Kidney epithelial cell (primary cell): ENCODE data around the gene ALKBH1. TPM values are rescaled to one million over a fixed set of nuclear protein-coding genes. Genes with fewer than 3 reads are reported as not detected.

Source experiments
- DNase-seq: peaks from one replicate; pipeline ENCODE4 v3.0.0-alpha.2; 2010; ENCODE audit warnings: low read depth
- H3K27me3 ChIP-seq: 2 replicates; pipeline ENCODE4 v1.6.0; 2011; ENCODE audit warnings: low read length; ENCODE audit not compliant: control insufficient read depth, insufficient read depth
- H3K36me3 ChIP-seq: 2 replicates; pipeline ENCODE4 v1.5.1; 2011; ENCODE audit warnings: low read length; ENCODE audit not compliant: control insufficient read depth, insufficient read depth
- H3K4me3 ChIP-seq: 2 replicates; pipeline ENCODE4 v1.5.1; 2011; ENCODE audit warnings: low read depth, mild to moderate bottlenecking, control low read depth, low read length
- total RNA-seq: library from RNA; depleted of rRNA; stranded (reverse); fragments of >200 nt; gene quantifications from 2 replicates; pipeline ENCODE4 v1.2.3, GENCODE V29; 2015
- TF ChIP-seq, protein P1 (sequence below): IDR thresholded peaks from 2 replicates; pipeline ENCODE4 v1.5.1; 2011; ENCODE audit warnings: mild to moderate bottlenecking, moderate library complexity, low read length, control low read depth, inconsistent platforms; ENCODE audit not compliant: insufficient read depth, poor library complexity, severe bottlenecking

The ALKBH1 gene
- total RNA-seq, 1 donor from 2014 or later = 12.9 TPM

DNA sequence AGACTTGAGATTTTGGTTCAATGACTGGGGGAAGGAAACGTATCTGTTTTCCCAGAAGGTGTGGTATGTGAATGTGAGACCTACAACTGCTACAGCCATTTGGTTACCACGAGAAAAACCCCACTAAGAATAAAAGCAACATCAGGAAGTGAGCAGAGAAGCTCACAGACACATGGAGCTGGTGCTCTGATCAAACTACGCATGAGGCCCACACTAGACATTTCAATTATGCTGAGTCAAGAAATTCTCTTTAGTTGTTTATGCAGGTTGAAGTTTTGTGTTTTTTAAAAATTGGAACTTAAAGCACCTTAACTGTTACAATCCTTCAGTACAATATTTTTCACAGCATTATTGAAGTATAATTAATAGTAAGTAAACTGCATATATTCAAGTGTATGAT lies 82.5 kb downstream of the ALKBH1 start:
- H3K4me3 ChIP-seq = no peak overlapping the region
- no peak for DNase-seq
- H3K27me3 ChIP-seq = no peaks in the 10 kb centered on the region
- TF ChIP-seq, protein P1, sequence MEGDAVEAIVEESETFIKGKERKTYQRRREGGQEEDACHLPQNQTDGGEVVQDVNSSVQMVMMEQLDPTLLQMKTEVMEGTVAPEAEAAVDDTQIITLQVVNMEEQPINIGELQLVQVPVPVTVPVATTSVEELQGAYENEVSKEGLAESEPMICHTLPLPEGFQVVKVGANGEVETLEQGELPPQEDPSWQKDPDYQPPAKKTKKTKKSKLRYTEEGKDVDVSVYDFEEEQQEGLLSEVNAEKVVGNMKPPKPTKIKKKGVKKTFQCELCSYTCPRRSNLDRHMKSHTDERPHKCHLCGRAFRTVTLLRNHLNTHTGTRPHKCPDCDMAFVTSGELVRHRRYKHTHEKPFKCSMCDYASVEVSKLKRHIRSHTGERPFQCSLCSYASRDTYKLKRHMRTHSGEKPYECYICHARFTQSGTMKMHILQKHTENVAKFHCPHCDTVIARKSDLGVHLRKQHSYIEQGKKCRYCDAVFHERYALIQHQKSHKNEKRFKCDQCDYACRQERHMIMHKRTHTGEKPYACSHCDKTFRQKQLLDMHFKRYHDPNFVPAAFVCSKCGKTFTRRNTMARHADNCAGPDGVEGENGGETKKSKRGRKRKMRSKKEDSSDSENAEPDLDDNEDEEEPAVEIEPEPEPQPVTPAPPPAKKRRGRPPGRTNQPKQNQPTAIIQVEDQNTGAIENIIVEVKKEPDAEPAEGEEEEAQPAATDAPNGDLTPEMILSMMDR = no peak
- no peaks in the 10 kb centered on the region for H3K36me3 ChIP-seq

DNA sequence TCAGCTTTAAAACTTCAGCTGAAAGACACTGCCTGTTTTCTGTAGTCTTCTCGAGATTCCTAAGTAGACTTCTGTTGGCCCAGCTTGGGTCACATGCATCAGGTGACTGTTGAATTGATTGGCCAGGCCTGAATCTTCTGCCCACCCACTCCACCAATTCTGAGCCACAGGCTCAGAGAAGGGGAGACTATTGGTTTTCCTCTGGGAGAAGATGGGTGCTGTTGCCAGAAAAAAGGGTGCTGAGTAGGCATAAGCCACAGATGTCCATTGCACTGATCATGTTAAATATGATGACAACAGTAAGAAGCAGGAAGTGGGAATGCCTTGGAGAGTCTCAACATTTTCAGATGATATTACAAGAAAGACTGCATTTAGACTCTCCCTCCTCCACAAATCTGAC lies 84.6 kb downstream of the ALKBH1 start:
- Histone ChIP-seq H3K4me3 (no peak overlapping the region), H3K27me3 (no peaks in the 10 kb centered on the region), H3K36me3 (no peaks in the 10 kb centered on the region)
- TF ChIP-seq, protein P1 = no peak
- DNase-seq = no peak

Other genes with a start within 250 kb of the ALKBH1 start
- 104 and 109 TPM in 2 replicates for gene AHSA1, start 249.9 kb downstream of the ALKBH1 start, total RNA-seq
- 0.13 and 1.2 TPM in 2 replicates for gene ISM2, start 209.2 kb downstream of the ALKBH1 start, total RNA-seq
- 31.4 and 33.0 TPM in 2 replicates for gene SPTLC2, start 91.4 kb downstream of the ALKBH1 start, total RNA-seq
- 186 and 260 TPM in 2 replicates for gene SLIRP, start 80 bp upstream of the ALKBH1 start, total RNA-seq
- gene SNW1, start 53.1 kb upstream of the ALKBH1 start, total RNA-seq = 60.2 and 66.4 TPM in 2 replicates
- gene ADCK1, start 92.1 kb upstream of the ALKBH1 start, total RNA-seq = 6.4 and 9.3 TPM in 2 replicates